AG10803 (cell line): ENCODE data around the gene SCAF4.

Experiments
- DNase-seq: peaks from one replicate; pipeline ENCODE4 v3.0.0; 2010; ENCODE audit warnings: low read depth
- H3K4me3 ChIP-seq: 2 replicates; pipeline ENCODE4 v1.5.1; 2011; ENCODE audit warnings: mild to moderate bottlenecking, low read length, control low read depth
- CTCF ChIP-seq: conservative IDR thresholded peaks from 2 replicates; pipeline ENCODE4 v1.5.1; 2011; ENCODE audit warnings: mild to moderate bottlenecking, low read length, control low read depth, inconsistent platforms

SCAF4 gene

GRCh38 chr21:31724552-31724951 lies 7.4 kb downstream of the SCAF4 start:
- no peak overlapping the region for H3K4me3 ChIP-seq
- TF ChIP-seq CTCF, result no peak
- no peak for DNase-seq

- TF ChIP-seq CTCF, result no peak
- no peak overlapping the region for H3K4me3 ChIP-seq
- DNase-seq, result no peak
These were observed 10.5 kb downstream of the SCAF4 start for GRCh38 chr21:31721381-31721780.

GRCh38 chr21:31720739-31721138 lies 11.2 kb downstream of the SCAF4 start:
- TF ChIP-seq CTCF, result no peak
- no peak overlapping the region for H3K4me3 ChIP-seq
- no peak for DNase-seq

GRCh38 chr21:31720330-31720729 lies 11.6 kb downstream of the SCAF4 start:
- TF ChIP-seq CTCF, result no peak
- no peak for DNase-seq
- no peak overlapping the region for H3K4me3 ChIP-seq

GRCh38 chr21:31716106-31716505 lies 15.8 kb downstream of the SCAF4 start:
- H3K4me3 ChIP-seq, result no peak overlapping the region
- no peak for TF ChIP-seq CTCF
- DNase-seq, result no peak

GRCh38 chr21:31714741-31715365 lies 17.1 kb downstream of the SCAF4 start:
- DNase-seq, result no peak
- H3K4me3 ChIP-seq, result no peak overlapping the region
- no peak for TF ChIP-seq CTCF

- no peak for DNase-seq
- no peak overlapping the region for H3K4me3 ChIP-seq
- TF ChIP-seq CTCF, result no peak
These were observed 17.8 kb downstream of the SCAF4 start for GRCh38 chr21:31713973-31714740.
